Kidney epithelial cell (primary cell): ENCODE data around the gene ITGB8. TPM values are rescaled to one million over a fixed set of nuclear protein-coding genes. Genes with fewer than 3 reads are reported as not detected.
A peak's percentile ranks its signal among the peaks of the same experiment; 100 is the strongest.

Experiments
- DNase-seq: peaks from one replicate; pipeline ENCODE4 v3.0.0-alpha.2; 2010; ENCODE audit warnings: low read depth
- H3K27me3 ChIP-seq: 2 replicates; pipeline ENCODE4 v1.6.0; 2011; ENCODE audit warnings: low read length; ENCODE audit not compliant: control insufficient read depth, insufficient read depth
- H3K36me3 ChIP-seq: 2 replicates; pipeline ENCODE4 v1.5.1; 2011; ENCODE audit warnings: low read length; ENCODE audit not compliant: control insufficient read depth, insufficient read depth
- H3K4me3 ChIP-seq: 2 replicates; pipeline ENCODE4 v1.5.1; 2011; ENCODE audit warnings: low read depth, mild to moderate bottlenecking, control low read depth, low read length
- total RNA-seq: library from RNA; depleted of rRNA; stranded (reverse); fragments of >200 nt; gene quantifications from 2 replicates; pipeline ENCODE4 v1.2.3, GENCODE V29; 2015
- TF ChIP-seq, protein P1 (sequence below): IDR thresholded peaks from 2 replicates; pipeline ENCODE4 v1.5.1; 2011; ENCODE audit warnings: mild to moderate bottlenecking, moderate library complexity, low read length, control low read depth, inconsistent platforms; ENCODE audit not compliant: insufficient read depth, poor library complexity, severe bottlenecking

The ITGB8 gene
- total RNA-seq, 1 donor from 2014 or later = 106 TPM

- Histone ChIP-seq H3K27me3 (no peaks in the 10 kb centered on the region), H3K36me3 (no peaks in the 10 kb centered on the region), H3K4me3 (no peak overlapping the region)
- TF ChIP-seq, protein P1, sequence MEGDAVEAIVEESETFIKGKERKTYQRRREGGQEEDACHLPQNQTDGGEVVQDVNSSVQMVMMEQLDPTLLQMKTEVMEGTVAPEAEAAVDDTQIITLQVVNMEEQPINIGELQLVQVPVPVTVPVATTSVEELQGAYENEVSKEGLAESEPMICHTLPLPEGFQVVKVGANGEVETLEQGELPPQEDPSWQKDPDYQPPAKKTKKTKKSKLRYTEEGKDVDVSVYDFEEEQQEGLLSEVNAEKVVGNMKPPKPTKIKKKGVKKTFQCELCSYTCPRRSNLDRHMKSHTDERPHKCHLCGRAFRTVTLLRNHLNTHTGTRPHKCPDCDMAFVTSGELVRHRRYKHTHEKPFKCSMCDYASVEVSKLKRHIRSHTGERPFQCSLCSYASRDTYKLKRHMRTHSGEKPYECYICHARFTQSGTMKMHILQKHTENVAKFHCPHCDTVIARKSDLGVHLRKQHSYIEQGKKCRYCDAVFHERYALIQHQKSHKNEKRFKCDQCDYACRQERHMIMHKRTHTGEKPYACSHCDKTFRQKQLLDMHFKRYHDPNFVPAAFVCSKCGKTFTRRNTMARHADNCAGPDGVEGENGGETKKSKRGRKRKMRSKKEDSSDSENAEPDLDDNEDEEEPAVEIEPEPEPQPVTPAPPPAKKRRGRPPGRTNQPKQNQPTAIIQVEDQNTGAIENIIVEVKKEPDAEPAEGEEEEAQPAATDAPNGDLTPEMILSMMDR = no peak
- DNase-seq = no peak
Measured at GRCh38 chr7:20305726-20306125, 25.0 kb upstream of the ITGB8 start.

DNA sequence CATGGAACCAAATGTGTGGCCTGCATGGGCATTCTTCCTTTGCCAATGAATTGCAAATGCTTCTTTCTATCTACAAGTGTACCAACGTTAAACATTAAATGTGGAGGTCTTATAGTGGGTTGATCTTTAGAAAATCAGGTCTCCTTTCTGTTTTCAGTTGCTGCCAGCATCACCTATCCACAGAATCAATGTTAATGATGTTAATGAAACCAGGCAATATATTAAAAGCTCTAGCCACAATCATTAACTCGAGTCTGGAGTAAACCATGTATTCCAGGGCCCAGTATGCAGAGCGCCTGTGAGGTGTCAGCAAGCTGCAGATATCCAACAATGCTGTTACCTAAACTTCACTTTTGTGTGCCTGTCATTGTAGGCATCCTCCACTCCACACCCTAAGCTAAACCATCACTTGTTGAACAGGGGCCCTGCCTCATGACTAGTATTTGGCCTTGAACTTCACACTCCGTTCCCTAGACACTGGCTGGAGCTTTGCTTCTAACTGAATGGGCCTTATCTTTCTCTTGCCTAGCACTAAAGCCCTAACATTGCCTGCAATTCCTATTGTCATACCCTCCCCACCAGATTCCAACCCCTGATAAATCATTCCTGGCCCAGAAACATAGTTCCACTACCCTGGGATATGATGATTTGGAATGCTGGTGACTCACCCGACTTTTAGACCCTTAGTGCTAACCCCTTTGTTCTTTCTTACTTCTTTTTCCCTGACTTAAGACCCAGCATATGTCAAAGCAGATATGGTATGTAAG lies 24.3 kb upstream of the ITGB8 start:
- TF ChIP-seq, protein P1 = no peak
- H3K4me3 ChIP-seq = no peak overlapping the region
- no peaks in the 10 kb centered on the region for H3K27me3 ChIP-seq
- DNase-seq = no peak
- no peaks in the 10 kb centered on the region for H3K36me3 ChIP-seq

DNA sequence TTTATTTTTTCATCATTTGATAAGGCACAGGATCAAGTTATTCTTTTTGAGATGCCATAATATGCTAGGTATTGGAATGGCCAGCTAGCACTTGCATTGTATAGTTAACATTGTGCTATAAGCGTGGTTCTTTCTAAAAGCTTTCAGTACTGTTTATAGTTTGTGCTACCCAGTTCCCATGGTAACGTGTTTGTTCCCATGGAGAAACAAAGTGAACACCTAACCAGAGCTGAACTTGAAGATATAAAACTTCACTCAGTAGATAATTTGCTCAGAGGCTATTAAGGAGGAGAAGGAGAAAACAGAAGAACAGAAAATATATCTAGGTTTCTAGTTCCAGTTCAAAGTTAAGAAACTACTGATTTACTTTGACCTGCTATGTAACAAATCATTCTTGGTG lies 23.6 kb upstream of the ITGB8 start:
- TF ChIP-seq, protein P1 = no peak
- no peaks in the 10 kb centered on the region for H3K27me3 ChIP-seq
- H3K4me3 ChIP-seq = no peak overlapping the region
- DNase-seq = peak; percentile 75
- no peaks in the 10 kb centered on the region for H3K36me3 ChIP-seq

GRCh38 chr7:20307901-20308300 lies 22.8 kb upstream of the ITGB8 start:
- no peaks in the 10 kb centered on the region for H3K27me3 ChIP-seq
- TF ChIP-seq, protein P1 = no peak
- no peak for DNase-seq
- H3K4me3 ChIP-seq = no peak overlapping the region
- no peaks in the 10 kb centered on the region for H3K36me3 ChIP-seq

DNA sequence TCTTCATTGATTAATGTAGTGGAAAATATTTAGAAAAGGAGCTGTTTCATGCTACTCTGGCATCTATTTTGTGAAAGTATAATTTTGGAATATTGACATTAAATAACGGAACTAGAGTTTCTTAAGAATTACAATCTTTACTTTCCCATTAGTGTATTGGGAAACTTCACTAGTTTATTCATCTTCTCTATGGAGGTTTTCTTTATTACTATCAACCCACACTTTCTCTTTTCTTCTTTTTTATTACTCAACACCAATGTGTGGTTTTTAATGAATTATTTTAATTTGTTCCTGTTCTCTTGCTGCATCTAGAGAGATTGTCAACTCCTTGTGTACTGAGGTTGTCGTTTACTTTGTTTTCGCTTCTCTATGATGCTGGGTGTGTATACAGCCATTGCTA lies 20.4 kb upstream of the ITGB8 start:
- DNase-seq = no peak
- H3K4me3 ChIP-seq = no peak overlapping the region
- no peaks in the 10 kb centered on the region for H3K36me3 ChIP-seq
- TF ChIP-seq, protein P1 = no peak
- no peaks in the 10 kb centered on the region for H3K27me3 ChIP-seq
